ENCODE data around the gene ROBO1. TPM values are rescaled to one million over a fixed set of nuclear protein-coding genes. Genes with fewer than 3 reads are reported as not detected.

The ROBO1 gene
- polyA plus RNA-seq, 1 donor (not counting 4 experiments of a cell fraction or from before 2014, with no cell fraction given) = 27.1 TPM

GRCh38 chr3:79477242-79477641 is 290.6 kb downstream of the ROBO1 start:
- FAIRE-seq = no peak
- H3K36me3 ChIP-seq (ENCODE audit: control insufficient read depth in 2 of 2, extremely low read depth in 1 of 2, insufficient read depth in 2 of 2, low read length in 2 of 2) = no peaks in the 10 kb centered on the region
- dilution Hi-C loops (cut with MboI; ENCODE audit: extremely low pct_ligation_motif_present, low sequenced_read_pairs) = no loop called here

GRCh38 chr3:79473993-79474392 is 293.8 kb downstream of the ROBO1 start:
- no peaks in the 10 kb centered on the region for H4K20me1 ChIP-seq (ENCODE audit: control insufficient read depth, extremely low read depth, insufficient read depth, low read length)
- H2AFZ ChIP-seq (ENCODE audit: control insufficient read depth, low read length) = peak overlapping the region; percentile 19
- H3K9me1 ChIP-seq (ENCODE audit: control insufficient read depth, extremely low read depth, insufficient read depth, low read length) = no peaks in the 10 kb centered on the region
- DNase-seq (ENCODE audit: low read depth, low spot score) (no peak), FAIRE-seq (no peak)
- no peak for TF ChIP-seq CTCF (optimal IDR thresholded peaks at IDR 0.05 in 1 of 3, IDR thresholded peaks at IDR 0.05 in 1 of 3, conservative IDR thresholded peaks at IDR 0.05 in 1 of 3; ENCODE audit: extremely low read depth in 1 of 3, insufficient read depth in 2 of 3, low read length in 3 of 3)
- TF ChIP-seq EZH2 (IDR thresholded peaks at IDR 0.05; ENCODE audit: low read length) = no peak
- no peak overlapping the region for H3K27ac ChIP-seq (ENCODE audit: control insufficient read depth, insufficient read depth, low read length)
- H3K9me3 ChIP-seq (ENCODE audit: control insufficient read depth, low read depth, low read length) = no peaks in the 10 kb centered on the region
- no peak overlapping the region for H3K9ac ChIP-seq (ENCODE audit: control insufficient read depth, extremely low read depth, insufficient read depth, low read length)
- H3K4me3 ChIP-seq (ENCODE audit: control insufficient read depth in 2 of 3, extremely low read depth in 1 of 3, insufficient read depth in 2 of 3, low read depth in 1 of 3, low read length in 3 of 3) = no peak overlapping the region
- no peaks in the 10 kb centered on the region for H3K79me2 ChIP-seq (ENCODE audit: control insufficient read depth, insufficient read depth, low read length)
- H3K27me3 ChIP-seq (ENCODE audit: control insufficient read depth, extremely low read depth, insufficient read depth, low read length) = no peaks in the 10 kb centered on the region
- H3K36me3 ChIP-seq (ENCODE audit: control insufficient read depth in 2 of 2, extremely low read depth in 1 of 2, insufficient read depth in 2 of 2, low read length in 2 of 2) = no peaks in the 10 kb centered on the region
- dilution Hi-C loops (cut with MboI; ENCODE audit: extremely low pct_ligation_motif_present, low sequenced_read_pairs) = no loop called here
- H3K4me1 ChIP-seq (ENCODE audit: control insufficient read depth, extremely low read depth, insufficient read depth, low read length) = no peaks in the 10 kb centered on the region
- H3K4me2 ChIP-seq (ENCODE audit: control insufficient read depth, extremely low read depth, insufficient read depth, low read depth, low read length) = no peak overlapping the region

More at GRCh38 chr3:79477242-79477641, 290.6 kb downstream of the ROBO1 start:
- Histone ChIP-seq H3K27me3 (ENCODE audit: control insufficient read depth, extremely low read depth, insufficient read depth, low read length) (no peaks in the 10 kb centered on the region), H3K9me3 (ENCODE audit: control insufficient read depth, low read depth, low read length) (no peaks in the 10 kb centered on the region), H3K9me1 (ENCODE audit: control insufficient read depth, extremely low read depth, insufficient read depth, low read length) (no peaks in the 10 kb centered on the region), H3K79me2 (ENCODE audit: control insufficient read depth, insufficient read depth, low read length) (no peaks in the 10 kb centered on the region), H3K4me3 (ENCODE audit: control insufficient read depth in 2 of 3, extremely low read depth in 1 of 3, insufficient read depth in 2 of 3, low read depth in 1 of 3, low read length in 3 of 3) (no peak overlapping the region), H3K27ac (ENCODE audit: control insufficient read depth, insufficient read depth, low read length) (no peak overlapping the region), H3K9ac (ENCODE audit: control insufficient read depth, extremely low read depth, insufficient read depth, low read length) (no peak overlapping the region), H4K20me1 (ENCODE audit: control insufficient read depth, extremely low read depth, insufficient read depth, low read length) (no peaks in the 10 kb centered on the region), H2AFZ (ENCODE audit: control insufficient read depth, low read length) (peak overlapping the region; percentile 60), H3K4me1 (ENCODE audit: control insufficient read depth, extremely low read depth, insufficient read depth, low read length) (no peaks in the 10 kb centered on the region), H3K4me2 (ENCODE audit: control insufficient read depth, extremely low read depth, insufficient read depth, low read depth, low read length) (no peak overlapping the region)
- no peak for DNase-seq (ENCODE audit: low read depth, low spot score)
- no peak for TF ChIP-seq CTCF (optimal IDR thresholded peaks at IDR 0.05 in 1 of 3, IDR thresholded peaks at IDR 0.05 in 1 of 3, conservative IDR thresholded peaks at IDR 0.05 in 1 of 3; ENCODE audit: extremely low read depth in 1 of 3, insufficient read depth in 2 of 3, low read length in 3 of 3)
- TF ChIP-seq EZH2 (IDR thresholded peaks at IDR 0.05; ENCODE audit: low read length) = no peak
